Measurements from ENCODE around the gene CHCHD3.
"Not testable (repeated sequence)": the region's sequence is repeated elsewhere in the genome, so short reads cannot be mapped to it uniquely, and the experiment has no call there.

The CHCHD3 gene

GRCh38 chr7:133044722-133045473 is 37.0 kb downstream of the CHCHD3 start:
- DNase-seq (ENCODE audit: low read depth in 2 of 2): no peak

- no peak for DNase-seq (ENCODE audit: low read depth in 2 of 2)
These were observed 41.2 kb downstream of the CHCHD3 start for GRCh38 chr7:133040674-133041073.

GRCh38 chr7:133040178-133040577 is 41.7 kb downstream of the CHCHD3 start:
- DNase-seq (ENCODE audit: low read depth in 2 of 2): no peak

- DNase-seq (ENCODE audit: low read depth in 2 of 2): no peak
These were observed 42.3 kb downstream of the CHCHD3 start for GRCh38 chr7:133039614-133040013.

- no peak for DNase-seq (ENCODE audit: low read depth in 2 of 2)
These were observed 45.6 kb downstream of the CHCHD3 start for GRCh38 chr7:133036289-133036688.

- not testable (repeated sequence) for DNase-seq (ENCODE audit: low read depth in 2 of 2)
These were observed 46.6 kb downstream of the CHCHD3 start for GRCh38 chr7:133035240-133035639.

- no peak for DNase-seq (ENCODE audit: low read depth in 2 of 2)
These were observed 51.5 kb downstream of the CHCHD3 start for GRCh38 chr7:133030346-133030745.

GRCh38 chr7:133029463-133029862 is 52.4 kb downstream of the CHCHD3 start:
- DNase-seq (ENCODE audit: low read depth in 2 of 2): no peak

- no peak for DNase-seq (ENCODE audit: low read depth in 2 of 2)
These were observed 54.5 kb downstream of the CHCHD3 start for GRCh38 chr7:133027397-133027796.

GRCh38 chr7:133026210-133026859 is 55.6 kb downstream of the CHCHD3 start:
- DNase-seq (ENCODE audit: low read depth in 2 of 2): no peak

- DNase-seq (ENCODE audit: low read depth in 2 of 2): no peak
These were observed 56.8 kb downstream of the CHCHD3 start for GRCh38 chr7:133025056-133025455.

GRCh38 chr7:133024596-133024995 is 57.3 kb downstream of the CHCHD3 start:
- no peak for DNase-seq (ENCODE audit: low read depth in 2 of 2)

GRCh38 chr7:133023370-133024071 is 58.4 kb downstream of the CHCHD3 start:
- no peak for DNase-seq (ENCODE audit: low read depth in 2 of 2)

GRCh38 chr7:133022661-133023060 is 59.2 kb downstream of the CHCHD3 start:
- DNase-seq (ENCODE audit: low read depth in 2 of 2): no peak

- no peak for DNase-seq (ENCODE audit: low read depth in 2 of 2)
These were observed 60.7 kb downstream of the CHCHD3 start for GRCh38 chr7:133021196-133021595.

- DNase-seq (ENCODE audit: low read depth in 2 of 2): no peak
These were observed 61.4 kb downstream of the CHCHD3 start for GRCh38 chr7:133020496-133020895.

- no peak for DNase-seq (ENCODE audit: low read depth in 2 of 2)
These were observed 62.3 kb downstream of the CHCHD3 start for GRCh38 chr7:133019590-133019989.

GRCh38 chr7:133016604-133017003 is 65.3 kb downstream of the CHCHD3 start:
- no peak for DNase-seq (ENCODE audit: low read depth in 2 of 2)

GRCh38 chr7:133015888-133016287 is 66.0 kb downstream of the CHCHD3 start:
- no peak for DNase-seq (ENCODE audit: low read depth in 2 of 2)

GRCh38 chr7:133011746-133012145 is 70.1 kb downstream of the CHCHD3 start:
- no peak for DNase-seq (ENCODE audit: low read depth in 2 of 2)

- DNase-seq (ENCODE audit: low read depth in 2 of 2): no peak
These were observed 72.3 kb downstream of the CHCHD3 start for GRCh38 chr7:133009426-133010252.

GRCh38 chr7:133007961-133008360 is 73.9 kb downstream of the CHCHD3 start:
- no peak for DNase-seq (ENCODE audit: low read depth in 2 of 2)
